GM12891 (cell line): ENCODE measurements around the gene APMAP.

Experiments used
- DNase-seq: peaks from one replicate; pipeline ENCODE4 v3.0.0; 2011; ENCODE audit warnings: low spot score; ENCODE audit not compliant: insufficient read length
- FAIRE-seq: peaks from 2 replicates; lab custom pipeline; 2011; peaks lifted over from hg19 to GRCh38; lab: Jason Lieb, UNC
- PAX5 ChIP-seq: IDR thresholded peaks from 2 replicates; pipeline ENCODE4 v1.6.1; 2011; ENCODE audit warnings: low read length, moderate library complexity, mild to moderate bottlenecking; ENCODE audit not compliant: insufficient read depth, severe bottlenecking
- POLR2A ChIP-seq: IDR thresholded peaks from 2 replicates; pipeline ENCODE4 v1.6.1; 2011; ENCODE audit warnings: low read depth, low read length, control low read depth
- POLR2AphosphoS5 ChIP-seq: IDR thresholded peaks from 2 replicates; pipeline ENCODE4 v1.6.1; 2011; ENCODE audit warnings: low read depth, low read length, control low read depth
- POU2F2 ChIP-seq: IDR thresholded peaks from 2 replicates; pipeline ENCODE4 v1.6.1; 2011; ENCODE audit warnings: low read depth, mild to moderate bottlenecking, control low read depth, low read length, moderate library complexity
- SPI1 ChIP-seq: IDR thresholded peaks from 2 replicates; pipeline ENCODE4 v1.6.1; 2011; ENCODE audit warnings: low read depth, low read length, control low read depth
- TAF1 ChIP-seq: IDR thresholded peaks from 2 replicates; pipeline ENCODE4 v1.6.1; 2011; ENCODE audit warnings: low read depth, low read length, control low read depth

The APMAP gene

GRCh38 chr20:24989162-24989561 is 3.4 kb downstream of the APMAP start:
- no peak for FAIRE-seq
- no peak for TF ChIP-seq POLR2A
- TF ChIP-seq POU2F2 = no peak
- no peak for TF ChIP-seq PAX5
- TF ChIP-seq SPI1 = no peak
- TF ChIP-seq TAF1 = no peak
- TF ChIP-seq POLR2AphosphoS5 = no peak
- DNase-seq = no peak

- FAIRE-seq (no peak), DNase-seq (no peak)
- TF ChIP-seq POU2F2 (no peak), TAF1 (no peak), PAX5 (no peak), POLR2AphosphoS5 (no peak), SPI1 (no peak), POLR2A (no peak)
Measured at GRCh38 chr20:24987873-24988835, 4.4 kb downstream of the APMAP start.

GRCh38 chr20:24987244-24987643 is 5.3 kb downstream of the APMAP start:
- FAIRE-seq (no peak), DNase-seq (no peak)
- no peak for TF ChIP-seq POLR2AphosphoS5
- TF ChIP-seq POLR2A = no peak

- TF ChIP-seq POU2F2 (no peak), POLR2A (no peak), SPI1 (no peak), TAF1 (no peak), POLR2AphosphoS5 (no peak)
- FAIRE-seq (no peak), DNase-seq (no peak)
Measured at GRCh38 chr20:24986436-24987015, 6.0 kb downstream of the APMAP start.

DNA sequence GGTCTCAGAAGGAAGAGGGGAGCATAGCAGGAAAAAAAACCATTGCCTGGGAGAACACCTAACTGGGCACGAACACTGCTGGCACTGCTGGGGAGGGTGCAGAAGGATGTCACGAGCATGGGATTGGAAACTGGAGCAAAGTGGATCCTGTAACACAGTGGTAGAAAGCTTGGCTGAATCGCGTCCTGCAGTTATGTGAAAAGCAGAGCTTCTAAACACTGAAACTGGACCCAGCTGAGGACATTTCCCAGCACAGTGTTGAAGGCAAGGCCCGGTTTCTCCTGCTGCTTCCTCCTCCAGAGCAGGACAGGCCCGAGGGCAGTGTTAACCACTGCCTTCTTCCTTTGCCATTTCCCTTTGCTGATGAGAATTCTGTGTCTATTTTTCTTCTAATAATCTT is 6.7 kb downstream of the APMAP start:
- DNase-seq (no peak), FAIRE-seq (no peak)
- TF ChIP-seq POLR2AphosphoS5 (no peak), TAF1 (no peak), POLR2A (no peak), PAX5 (no peak), POU2F2 (no peak), SPI1 (no peak)

DNA sequence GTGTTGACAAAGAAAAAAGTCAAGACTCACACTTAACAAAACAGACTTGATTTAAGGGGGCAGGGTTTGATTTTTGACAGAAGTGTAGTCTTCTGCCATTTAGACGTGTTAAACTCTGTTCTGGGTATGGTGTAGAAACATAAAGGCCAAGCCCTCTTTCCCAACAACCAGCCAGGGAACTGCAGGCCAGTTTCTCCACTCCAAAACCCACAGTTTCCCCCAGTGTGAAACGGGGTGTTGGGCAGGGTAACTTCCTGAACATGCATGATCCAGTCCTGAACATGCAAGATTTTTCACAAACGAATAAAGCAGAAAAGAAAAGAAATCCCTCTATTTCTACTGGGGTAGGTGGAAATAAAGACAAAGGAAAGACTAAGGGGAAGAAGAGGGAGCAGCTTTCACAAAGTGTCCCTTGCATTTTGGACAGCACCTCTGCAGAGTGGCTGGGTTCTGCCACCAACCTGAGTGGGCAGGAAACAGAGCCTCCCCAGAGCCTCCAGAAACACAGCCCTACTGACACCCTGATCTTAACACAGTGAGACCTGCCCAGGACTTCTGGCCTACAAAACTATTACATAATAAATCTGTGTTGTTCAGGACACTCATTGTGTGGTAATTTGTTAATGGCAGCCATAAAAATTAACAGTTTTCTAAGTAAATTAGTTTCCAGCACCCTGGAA is 7.5 kb downstream of the APMAP start:
- DNase-seq = no peak
- FAIRE-seq = no peak
- TF ChIP-seq POLR2A (no peak), TAF1 (no peak), SPI1 (no peak), POU2F2 (no peak), PAX5 (no peak), POLR2AphosphoS5 (no peak)

DNA sequence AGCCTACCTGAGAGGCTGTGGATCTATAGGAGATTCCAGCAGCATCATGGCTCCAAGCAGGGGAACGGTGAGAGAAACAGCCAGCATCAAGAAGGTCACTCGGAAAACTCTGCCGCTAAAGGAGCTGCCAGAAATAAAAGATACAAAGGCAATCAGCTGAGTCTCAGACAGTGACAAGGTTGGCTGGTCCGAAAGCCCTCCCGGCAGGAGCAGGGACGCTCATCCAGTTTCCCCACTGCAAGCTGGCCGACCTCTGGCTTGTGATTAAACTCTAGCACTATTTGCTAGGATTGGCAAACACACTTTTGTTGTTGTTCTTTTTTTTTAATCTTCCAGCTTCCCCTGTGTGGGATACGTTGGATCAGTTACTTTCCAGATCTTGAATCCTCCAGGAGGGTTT is 8.7 kb downstream of the APMAP start:
- no peak for DNase-seq
- FAIRE-seq = no peak
- no peak for TF ChIP-seq POU2F2
- TF ChIP-seq POLR2AphosphoS5 = no peak
- TF ChIP-seq POLR2A = no peak
- TF ChIP-seq SPI1 = no peak
- TF ChIP-seq PAX5 = no peak
- no peak for TF ChIP-seq TAF1

DNA sequence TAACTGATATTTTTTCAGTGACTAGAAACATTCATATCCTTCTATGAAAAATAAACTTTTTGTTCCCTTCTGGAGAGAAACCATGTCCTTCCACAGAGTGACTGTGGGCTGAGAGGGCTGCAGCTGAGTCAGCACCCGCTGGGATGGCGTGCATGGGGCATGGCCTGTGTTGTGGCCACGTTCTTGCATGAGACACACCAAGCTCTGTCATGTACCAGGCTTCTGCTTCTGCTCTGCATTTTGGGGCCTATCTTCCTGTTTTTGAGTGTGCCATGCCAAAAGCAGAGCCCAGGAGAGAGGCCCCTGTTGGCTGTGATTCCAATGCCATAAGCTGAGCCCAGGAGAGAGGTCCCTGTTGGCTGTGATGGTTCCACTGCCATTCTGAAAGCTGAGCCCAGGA is 10.8 kb downstream of the APMAP start:
- TF ChIP-seq PAX5 = no peak
- TF ChIP-seq TAF1 = no peak
- TF ChIP-seq POLR2A = no peak
- FAIRE-seq = no peak
- DNase-seq = no peak

DNA sequence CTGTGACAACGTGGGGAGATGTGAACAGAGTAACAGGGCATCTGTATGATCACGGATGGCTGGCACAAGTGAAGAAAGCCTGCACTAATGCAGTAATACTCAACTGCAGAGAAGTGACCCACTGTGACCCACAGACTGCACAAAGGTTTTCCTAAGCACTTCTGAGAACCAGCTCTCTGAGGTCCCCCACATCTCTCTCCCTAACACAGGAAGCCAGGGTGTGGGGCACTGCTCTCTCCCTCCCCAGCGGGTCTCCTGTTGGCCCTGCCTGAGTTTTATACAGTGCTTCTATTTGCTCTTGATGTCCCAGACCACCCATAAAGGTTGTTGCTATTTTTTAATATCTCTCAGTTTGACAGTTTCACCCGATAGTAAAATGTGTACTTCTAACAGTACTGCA is 11.3 kb downstream of the APMAP start:
- no peak for DNase-seq
- no peak for FAIRE-seq
- TF ChIP-seq POLR2AphosphoS5 (no peak), TAF1 (no peak), PAX5 (no peak), POLR2A (no peak), SPI1 (no peak), POU2F2 (no peak)
